A549 (cell line): ENCODE results near the gene MOB1B. TPM values are rescaled to one million over a fixed set of nuclear protein-coding genes. Genes with fewer than 3 reads are reported as not detected.
A peak's percentile ranks its signal among the peaks of the same experiment; 100 is the strongest.

ENCODE experiments used
- ATAC-seq, 2 experiments: fragments of 200-7000 bp in 1 of 2; fragments of >200 bp in 1 of 2; cut with Nextera tagmentation in 1 of 2; cut with Tn5 transposase in 1 of 2; 3 replicates each; pipeline versions ENCODE4 v1.8.0 to v1.9.1; 2018 to 2020; ENCODE audit warnings: mild to moderate bottlenecking in 1 of 2, moderate library complexity in 1 of 2
- CTCF ChIA-PET: fragments of 300-600 bp; sonication (Branson Sonifier 250); formaldehyde crosslinking; extraction: SDS; loops from one replicate; lab custom pipeline; 2021; ENCODE audit warnings: antibody characterized with exemption, inconsistent platforms; lab: Yijun Ruan, JAX
- POLR2A ChIA-PET: fragments of 350-600 bp; formaldehyde crosslinking; extraction: SDS; loops from one replicate; lab custom pipeline; 2021; ENCODE audit warnings: antibody characterized with exemption, inconsistent platforms; lab: Yijun Ruan, JAX
- DNase-seq, 2 experiments: peaks; one replicate each; pipeline versions ENCODE4 v3.0.0 to v3.0.0-alpha.2; 2011 to 2016; ENCODE audit warnings: low read depth in 1 of 2, low spot score in 1 of 2
- FAIRE-seq: peaks from 2 replicates; lab custom pipeline; 2011; peaks lifted over from hg19 to GRCh38; lab: Jason Lieb, UNC
- H3K27ac ChIP-seq, 2 experiments: fragments of >200 bp; sonication (Bioruptor Twin); formaldehyde crosslinking; 3 replicates each; pipeline ENCODE4 v1.5.1; 2016 to 2017
- H3K4me1 ChIP-seq: fragments of >200 bp; sonication (Bioruptor Twin); formaldehyde crosslinking; 3 replicates; pipeline ENCODE4 v1.6.1; 2016
- H3K4me2 ChIP-seq: fragments of >200 bp; sonication (Bioruptor Twin); formaldehyde crosslinking; 3 replicates; pipeline ENCODE4 v1.6.1; 2016
- H3K4me3 ChIP-seq: fragments of >200 bp; sonication (Bioruptor Twin); formaldehyde crosslinking; 3 replicates; pipeline ENCODE4 v1.5.1; 2016
- H3K9me3 ChIP-seq: fragments of >200 bp; sonication (Bioruptor Twin); formaldehyde crosslinking; 3 replicates; pipeline ENCODE4 v1.6.1; 2016
- ATOH8 ChIP-seq: fragments of 250-450 bp; sonication (Bioruptor Pico); IDR thresholded peaks from 2 replicates; pipeline ENCODE4 v1.5.0; 2020; ENCODE audit warnings: low read depth, mild to moderate bottlenecking, moderate library complexity
- BHLHE40 ChIP-seq: IDR thresholded peaks from 2 replicates; pipeline ENCODE4 v1.6.1; 2012; ENCODE audit warnings: low read depth, low read length, inconsistent platforms
- CHD4 ChIP-seq: fragments of 200-600 bp; sonication (generic); IDR thresholded peaks from 2 replicates; pipeline ENCODE4 v1.6.1; 2016; ENCODE audit warnings: antibody characterized with exemption, mild to moderate bottlenecking, borderline replicate concordance
- EHF ChIP-seq: fragments of 250-450 bp; sonication (Bioruptor Pico); IDR thresholded peaks from 2 replicates; pipeline ENCODE4 v1.5.0; 2020; ENCODE audit warnings: mild to moderate bottlenecking
- ELK1 ChIP-seq: fragments of 150-350 bp; IDR thresholded peaks from 2 replicates; pipeline ENCODE4 v1.6.1; 2014; ENCODE audit warnings: low read depth, mild to moderate bottlenecking, low read length
- ESRRA ChIP-seq: fragments of 150-350 bp; IDR thresholded peaks from 2 replicates; pipeline ENCODE4 v1.6.1; 2014; ENCODE audit warnings: mild to moderate bottlenecking, low read length, borderline replicate concordance
- FOSB ChIP-seq: fragments of 250-450 bp; sonication (Bioruptor Pico); IDR thresholded peaks from 2 replicates; pipeline ENCODE4 v1.5.0; 2020; ENCODE audit warnings: mild to moderate bottlenecking, moderate library complexity
- GATA3 ChIP-seq: IDR thresholded peaks from 2 replicates; pipeline ENCODE4 v1.6.1; 2012; ENCODE audit warnings: borderline replicate concordance
- HDAC2 ChIP-seq: fragments of 200-600 bp; sonication (generic); IDR thresholded peaks from 2 replicates; pipeline ENCODE4 v1.6.1; 2016
- HOXA7 ChIP-seq: fragments of 250-450 bp; sonication (Bioruptor Pico); IDR thresholded peaks from 2 replicates; pipeline ENCODE4 v1.5.0; 2020; ENCODE audit warnings: mild to moderate bottlenecking, moderate library complexity
- HOXB13 ChIP-seq: fragments of 250-450 bp; sonication (Bioruptor Pico); IDR thresholded peaks from 2 replicates; pipeline ENCODE4 v1.5.0; 2020; ENCODE audit warnings: low read depth, mild to moderate bottlenecking, moderate library complexity
- JUN ChIP-seq, 2 experiments: fragments of >200 bp; sonication (Bioruptor Twin); formaldehyde crosslinking; IDR thresholded peaks; 2 replicates in 1 of 2; 3 replicates in 1 of 2; pipeline ENCODE4 v1.6.1; 2016 to 2017
- JUNB ChIP-seq: fragments of >200 bp; sonication (Bioruptor Twin); formaldehyde crosslinking; IDR thresholded peaks from 2 replicates; pipeline ENCODE4 v1.6.1; 2016
- MYC ChIP-seq: IDR thresholded peaks from 2 replicates; pipeline ENCODE4 v1.6.1; 2012; ENCODE audit warnings: mild to moderate bottlenecking, inconsistent platforms, low read length, improper control_type of control experiment, borderline replicate concordance
- PBX3 ChIP-seq: IDR thresholded peaks from 2 replicates; pipeline ENCODE4 v1.6.1; 2012
- PHF8 ChIP-seq: fragments of 200-600 bp; sonication (generic); IDR thresholded peaks from 2 replicates; pipeline ENCODE4 v1.6.1; 2016; ENCODE audit warnings: low read depth, mild to moderate bottlenecking, antibody characterized with exemption, moderate library complexity, borderline replicate concordance
- RAD21 ChIP-seq, 2 experiments: fragments of >200 bp in 1 of 2; sonication (Bioruptor Twin) in 1 of 2; formaldehyde crosslinking in 1 of 2; IDR thresholded peaks in 1 of 2; conservative IDR thresholded peaks in 1 of 2; 2 replicates in 1 of 2; 3 replicates in 1 of 2; pipeline ENCODE4 v1.6.1; 2012 to 2018; ENCODE audit warnings: inconsistent platforms in 1 of 2
- RNF2 ChIP-seq: fragments of 200-600 bp; sonication (generic); IDR thresholded peaks from 2 replicates; pipeline ENCODE4 v1.6.1; 2016; ENCODE audit warnings: low read depth, mild to moderate bottlenecking, antibody characterized with exemption, moderate library complexity, borderline replicate concordance
- ZC3H11A ChIP-seq: fragments of 450-650 bp; IDR thresholded peaks from 2 replicates; pipeline ENCODE4 v1.6.1; 2014; ENCODE audit warnings: antibody characterized with exemption, mild to moderate bottlenecking
- ZNF302 ChIP-seq: fragments of 250-450 bp; sonication (Bioruptor Pico); IDR thresholded peaks from 2 replicates; pipeline ENCODE4 v1.9.0; 2021; ENCODE audit warnings: inconsistent platforms, mild to moderate bottlenecking, moderate library complexity
- WGBS: methylation state at CpG from one replicate; pipeline ENCODE4 v1.1.6; 2017; ENCODE audit errors: missing lambda C conversion rate; 5-methylcytosine and 5-hydroxymethylcytosine counted together
- polyA plus RNA-seq, 4 experiments: library from polyadenylated mRNA; depleted of rRNA in 3 of 4; stranded (reverse); fragments of >200 nt; fragmentation: RNase III in 1 of 4; extraction: RNeasy Plus Mini Kit Qiagen cat#74134 plus additional on column Dnase treatment in 1 of 4; gene quantifications; 2 replicates in 3 of 4; 3 replicates in 1 of 4; pipeline ENCODE4 v1.2.3, GENCODE V29; 2011 to 2017

The MOB1B gene
- polyA plus RNA-seq, 2 of the 4 experiments (the other 2 are of a cell fraction): 6.7 to 9.5 TPM

- H3K4me3 ChIP-seq: no peak overlapping the region
- DNase-seq (no peak), ATAC-seq (no peak), FAIRE-seq (no peak)
- no peak overlapping the region for H3K4me2 ChIP-seq
- peaks cover 3% of the 10 kb centered on the region; the same call in 1 of the 3 replicates for H3K4me1 ChIP-seq
- H3K9me3 ChIP-seq: no peaks in the 10 kb centered on the region
- no peak overlapping the region for H3K27ac ChIP-seq
- TF ChIP-seq GATA3 (no peak), EHF (no peak)
- CTCF ChIA-PET: interaction anchor here (1.6 kb wide), 1 partner anchor 14 kb away, joined by 3 read pairs; the partner anchor contains the start of gene MOB1B
- POLR2A ChIA-PET: no interaction called here
- 81% methylated on average over 8 of the region's 8 CpGs for WGBS
These were observed 13.8 kb downstream of the MOB1B start for GRCh38 chr4:70915874-70916559.

- ChIA-PET POLR2A (no interaction called here), CTCF (no interaction called here)
- FAIRE-seq (no peak), ATAC-seq (no peak), DNase-seq (no peak)
- peaks cover 4% of the 10 kb centered on the region; the same call in 1 of the 3 replicates for H3K4me1 ChIP-seq
- no peak for TF ChIP-seq MYC
- no peak for TF ChIP-seq FOSB (CRISPR knock-in tag)
- H3K4me3 ChIP-seq: no peak overlapping the region
- H3K9me3 ChIP-seq: no peaks in the 10 kb centered on the region
- H3K27ac ChIP-seq: no peak overlapping the region
- no peak overlapping the region for H3K4me2 ChIP-seq
These were observed 18.4 kb downstream of the MOB1B start for GRCh38 chr4:70920592-70920991.

GRCh38 chr4:70925418-70925817 is 23.2 kb downstream of the MOB1B start:
- CTCF ChIA-PET: interaction anchor here (0.6 kb wide), 1 partner anchor 64 kb away, joined by 3 read pairs; no protein-coding TSS in a partner anchor
- POLR2A ChIA-PET: no interaction called here
- FAIRE-seq (no peak), ATAC-seq (no peak), DNase-seq (no peak)
- H3K9me3 ChIP-seq: no peaks in the 10 kb centered on the region
- peaks cover 8% of the 10 kb centered on the region; the same call in 2 of the 3 replicates for H3K4me1 ChIP-seq
- no peak overlapping the region for H3K27ac ChIP-seq
- H3K4me2 ChIP-seq: no peak overlapping the region
- TF ChIP-seq ZNF302 (CRISPR knock-in tag) (no peak), HOXB13 (no peak), HDAC2 (no peak), RAD21 (conservative IDR thresholded peaks at IDR 0.05 in 1 of 2, IDR thresholded peaks at IDR 0.05 in 1 of 2) (0 out of 5 replicates have a peak, but pooled peaks of 1 of the 2 experiments have one; percentile 9)
- H3K4me3 ChIP-seq: no peak overlapping the region
- WGBS: 80% methylated on average over 1 of the region's 1 CpG

GRCh38 chr4:70925899-70926635 is 23.9 kb downstream of the MOB1B start:
- Histone ChIP-seq H3K27ac (no peak overlapping the region), H3K4me3 (no peak overlapping the region), H3K9me3 (no peaks in the 10 kb centered on the region), H3K4me1 (peaks cover 4% of the 10 kb centered on the region; the same call in 1 of the 3 replicates), H3K4me2 (no peak overlapping the region)
- no peak for ATAC-seq
- no peak for DNase-seq
- no peak for FAIRE-seq
- CTCF ChIA-PET: interaction anchor here (0.6 kb wide), 1 partner anchor 63 kb away, joined by 3 read pairs; no protein-coding TSS in a partner anchor
- POLR2A ChIA-PET: interaction anchor here (0.9 kb wide), 1 partner anchor 65 kb away, joined by 5 read pairs; no protein-coding TSS in a partner anchor
- WGBS: 82% methylated on average over 6 of the region's 6 CpGs
- TF ChIP-seq ELK1 (no peak), BHLHE40 (no peak), ZC3H11A (no peak), CHD4 (no peak), EHF (no peak), PHF8 (no peak), RNF2 (no peak), ESRRA (no peak), JUN (IDR thresholded peaks at IDR 0.05) (no peak), HOXA7 (no peak), PBX3 (no peak), FOSB (CRISPR knock-in tag) (no peak), ATOH8 (CRISPR knock-in tag) (no peak), JUNB (no peak)
